ENCODE data around the gene CAMK2B. TPM values are rescaled to one million over a fixed set of nuclear protein-coding genes. Genes with fewer than 3 reads are reported as not detected.

Gene CAMK2B
- total and polyA plus RNA-seq, 2 experiments from 2014 or later: not detected

- TF ChIP-seq REST (IDR thresholded peaks at IDR 0.05; ENCODE audit: unreplicated experiment) (no peak), ZNF462 (CRISPR knock-in tag; IDR thresholded peaks at IDR 0.05) (no peak), ZNF331 (CRISPR knock-in tag; IDR thresholded peaks at IDR 0.05; ENCODE audit: low read depth) (no peak), ETS1 (IDR thresholded peaks at IDR 0.05) (no peak)
Measured at GRCh38 chr7:44265728-44266127, 59.7 kb downstream of the CAMK2B start (continued).

Data from GM23338 (cell line).